ENCODE results near the gene TRPM2.
"Not testable (repeated sequence)": the region's sequence is repeated elsewhere in the genome, so short reads cannot be mapped to it uniquely, and the experiment has no call there.

GRCh38 chr21:44404482-44404881 is 51.1 kb downstream of the TRPM2 start:
- not testable (repeated sequence) for TF ChIP-seq CTCF (IDR thresholded peaks at IDR 0.05); ZFX (IDR thresholded peaks at IDR 0.05; ENCODE audit: borderline replicate concordance)
